ENCODE results near the gene RTL1. TPM values are rescaled to one million over a fixed set of nuclear protein-coding genes. Genes with fewer than 3 reads are reported as not detected.

RTL1 gene
- total and polyA plus RNA-seq, 2 of the 13 experiments (the other 11 are each of a cell fraction or from before 2014, with no cell fraction given) = not detected

- intact Hi-C loops (cut with micrococcal nuclease; ENCODE audit: unreplicated experiment) = no loop called here
- Histone ChIP-seq H2AFZ (ENCODE audit: low read length) (no peak overlapping the region), H3K27me3 (ENCODE audit: control insufficient read depth in 1 of 2, insufficient read depth in 2 of 2, low read length in 2 of 2) (no peaks in the 10 kb centered on the region), H4K20me1 (ENCODE audit: insufficient read depth, low read length) (no peaks in the 10 kb centered on the region), H3K27ac (ENCODE audit: extremely low read length, insufficient read depth, low read length) (no peak overlapping the region), H3K9me3 (ENCODE audit: low read length) (no peaks in the 10 kb centered on the region), H3K4me1 (ENCODE audit: insufficient read depth, low read length) (peaks cover 58% of the 10 kb centered on the region), H3K4me3 (replicated peaks in 1 of 3; ENCODE audit: insufficient read depth in 1 of 3, low read depth in 2 of 3, low read length in 3 of 3) (no peak overlapping the region), H3K4me2 (ENCODE audit: low read depth, low read length) (no peak overlapping the region), H3K36me3 (replicated peaks in 1 of 2; ENCODE audit: control insufficient read depth in 1 of 2, insufficient read depth in 2 of 2, low read length in 2 of 2) (no peaks in the 10 kb centered on the region), H3K9ac (ENCODE audit: insufficient read depth, low read depth, low read length) (no peak overlapping the region), H3K79me2 (ENCODE audit: insufficient read depth, low read length) (no peaks in the 10 kb centered on the region)
- WGBS (ENCODE audit: low lambda C conversion rate) = 87% methylated on average over 24 of the region's 24 CpGs
- BruUV-seq (replicated peaks) = no TSS peak
- CTCF ChIA-PET (ENCODE audit: low intra/inter-chr PET ratio, low total read pairs) = no interaction called here
- POLR2A ChIA-PET = interaction anchor here (1.2 kb wide), 1 partner anchor 14 kb away, joined by 3 read pairs; no protein-coding TSS in a partner anchor
- FAIRE-seq (no peak), ATAC-seq (no peak), DNase-seq (ENCODE audit: low spot score) (no peak)
- in situ Hi-C loops (cut with HindIII; ENCODE audit: extremely low pct_ligation_motif_present, low pct_unique_long_range_greater_than_20kb) = no loop called here
- TF ChIP-seq CENPT (CRISPR knock-in tag; IDR thresholded peaks at IDR 0.05; ENCODE audit: low read depth) (no peak), ZNF282 (IDR thresholded peaks at IDR 0.05; ENCODE audit: partially characterized antibody) (no peak), THAP7 (CRISPR knock-in tag; IDR thresholded peaks at IDR 0.05) (no peak), ZZZ3 (CRISPR knock-in tag; IDR thresholded peaks at IDR 0.05; ENCODE audit: borderline replicate concordance) (no peak), SAP130 (CRISPR knock-in tag; IDR thresholded peaks at IDR 0.05; ENCODE audit: low read depth) (no peak), MED8 (CRISPR knock-in tag; IDR thresholded peaks at IDR 0.05; ENCODE audit: insufficient replicate concordance) (no peak), SMARCC2 (IDR thresholded peaks at IDR 0.05) (no peak), ZNF564 (CRISPR knock-in tag; IDR thresholded peaks at IDR 0.05) (no peak), TCF7L2 (IDR thresholded peaks at IDR 0.05; ENCODE audit: low read depth, low read length) (no peak)
Observed at GRCh38 chr14:100835548-100836310, 67.8 kb downstream of the RTL1 start.
